WTC11 (cell line): ENCODE results near the gene MAPKAPK3.

ENCODE experiments used
- CREB1 ChIP-seq: sonication (generic); formaldehyde crosslinking; IDR thresholded peaks from 2 replicates; pipeline ENCODE4 v1.8.0; 2023; ENCODE audit warnings: mild to moderate bottlenecking, missing genetic modification reagents
- CTCF ChIP-seq: fragments of 200-600 bp; IDR thresholded peaks from 2 replicates; pipeline ENCODE4 v1.8.0; 2022; ENCODE audit warnings: antibody characterized with exemption
- E2F1 ChIP-seq: sonication (generic); formaldehyde crosslinking; IDR thresholded peaks from 2 replicates; pipeline ENCODE4 v1.8.0; 2022; ENCODE audit warnings: mild to moderate bottlenecking, missing genetic modification reagents
- ELF4 ChIP-seq: sonication (generic); formaldehyde crosslinking; IDR thresholded peaks from 2 replicates; pipeline ENCODE4 v1.8.1; 2022; ENCODE audit warnings: low read depth, mild to moderate bottlenecking, moderate library complexity, missing genetic modification reagents
- IRF2 ChIP-seq: sonication (generic); formaldehyde crosslinking; IDR thresholded peaks from 2 replicates; pipeline ENCODE4 v1.8.0; 2022; ENCODE audit warnings: low read depth, missing genetic modification reagents, borderline replicate concordance
- NFYB ChIP-seq: sonication (generic); formaldehyde crosslinking; conservative IDR thresholded peaks from 2 replicates; pipeline ENCODE4 v1.8.0; 2022; ENCODE audit warnings: low read depth, missing genetic modification reagents
- NR3C1 ChIP-seq: sonication (generic); formaldehyde crosslinking; conservative IDR thresholded peaks from 2 replicates; pipeline ENCODE4 v1.8.1; 2023; ENCODE audit warnings: low read depth, mild to moderate bottlenecking, missing genetic modification reagents
- TEAD4 ChIP-seq: sonication (generic); formaldehyde crosslinking; IDR thresholded peaks from 2 replicates; pipeline ENCODE4 v1.8.0; 2022; ENCODE audit warnings: mild to moderate bottlenecking, missing genetic modification reagents
- ZNF138 ChIP-seq: sonication (generic); formaldehyde crosslinking; conservative IDR thresholded peaks from 2 replicates; pipeline ENCODE4 v1.8.1; 2022; ENCODE audit warnings: mild to moderate bottlenecking, moderate library complexity, missing genetic modification reagents
- TF ChIP-seq, protein P1 (sequence below): fragments of 250-450 bp; sonication (Bioruptor Pico); IDR thresholded peaks from 2 replicates; pipeline ENCODE4 v1.8.0; 2021; ENCODE audit warnings: mild to moderate bottlenecking
- TF ChIP-seq, protein P2 (sequence below): sonication (generic); formaldehyde crosslinking; IDR thresholded peaks from 2 replicates; pipeline ENCODE4 v1.8.0; 2022; ENCODE audit warnings: mild to moderate bottlenecking, missing genetic modification reagents

DNA sequence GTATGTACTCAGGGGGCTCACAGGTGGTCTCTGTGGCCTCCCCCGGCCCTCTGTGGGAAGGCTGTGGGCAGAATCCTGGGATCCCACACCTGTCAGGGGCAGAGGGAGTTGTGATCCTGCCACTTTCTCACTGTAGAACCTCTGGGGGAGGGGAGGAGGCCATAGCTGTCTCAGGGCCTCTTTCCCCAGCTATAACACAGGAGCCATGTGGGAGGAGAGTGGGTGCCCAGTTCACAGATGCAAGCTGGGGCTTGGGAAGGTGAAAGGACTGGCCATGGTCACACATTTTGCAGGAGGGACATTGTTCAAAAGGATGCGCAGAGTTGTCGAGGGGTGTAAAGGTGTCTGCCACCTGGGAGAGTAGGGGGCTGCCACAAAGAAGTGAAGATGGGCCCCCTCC is 11.7 kb downstream of the MAPKAPK3 start:
- TF ChIP-seq CTCF (no peak), NR3C1 (CRISPR knock-in tag) (no peak), E2F1 (CRISPR knock-in tag) (no peak), TEAD4 (CRISPR knock-in tag) (no peak), NFYB (CRISPR knock-in tag) (no peak), CREB1 (CRISPR knock-in tag) (no peak), ZNF138 (CRISPR knock-in tag) (no peak), ELF4 (CRISPR knock-in tag) (no peak), IRF2 (no peak)
- TF ChIP-seq, protein P1, sequence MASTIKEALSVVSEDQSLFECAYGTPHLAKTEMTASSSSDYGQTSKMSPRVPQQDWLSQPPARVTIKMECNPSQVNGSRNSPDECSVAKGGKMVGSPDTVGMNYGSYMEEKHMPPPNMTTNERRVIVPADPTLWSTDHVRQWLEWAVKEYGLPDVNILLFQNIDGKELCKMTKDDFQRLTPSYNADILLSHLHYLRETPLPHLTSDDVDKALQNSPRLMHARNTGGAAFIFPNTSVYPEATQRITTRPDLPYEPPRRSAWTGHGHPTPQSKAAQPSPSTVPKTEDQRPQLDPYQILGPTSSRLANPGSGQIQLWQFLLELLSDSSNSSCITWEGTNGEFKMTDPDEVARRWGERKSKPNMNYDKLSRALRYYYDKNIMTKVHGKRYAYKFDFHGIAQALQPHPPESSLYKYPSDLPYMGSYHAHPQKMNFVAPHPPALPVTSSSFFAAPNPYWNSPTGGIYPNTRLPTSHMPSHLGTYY (CRISPR knock-in tag): no peak
- TF ChIP-seq, protein P2, sequence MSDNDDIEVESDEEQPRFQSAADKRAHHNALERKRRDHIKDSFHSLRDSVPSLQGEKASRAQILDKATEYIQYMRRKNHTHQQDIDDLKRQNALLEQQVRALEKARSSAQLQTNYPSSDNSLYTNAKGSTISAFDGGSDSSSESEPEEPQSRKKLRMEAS: no peak
